GM18519 (cell line): Measurements from ENCODE around the gene C3orf85.

Experiments
- ATAC-seq: cut with Tn5 transposase; IDR thresholded peaks from one replicate; pipeline ENCODE4 v1.9.1; 2021; ENCODE audit warnings: mild to moderate bottlenecking, moderate library complexity; ENCODE audit not compliant: unreplicated experiment, low FRiP score

C3orf85 gene

DNA sequence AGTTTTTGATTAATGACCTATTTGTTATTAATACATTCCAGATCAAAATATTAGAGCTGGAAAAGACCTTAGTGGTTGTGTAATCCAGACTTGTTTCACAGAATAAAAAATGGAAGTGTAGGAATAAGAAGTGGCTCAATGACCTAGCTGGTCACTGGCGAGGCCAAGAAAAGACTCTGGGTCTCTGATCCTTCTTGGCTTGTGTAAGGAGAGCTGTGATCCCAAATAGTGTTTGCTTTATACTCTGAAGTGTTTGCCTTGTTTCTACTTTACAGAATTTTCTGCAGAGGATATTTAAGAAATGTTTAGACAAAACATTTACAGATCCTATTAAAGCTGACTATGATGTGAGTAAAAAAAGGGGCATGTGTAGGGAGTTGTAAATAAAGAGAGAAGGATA, 7.1 kb downstream of the C3orf85 start:
- ATAC-seq = no peak

DNA sequence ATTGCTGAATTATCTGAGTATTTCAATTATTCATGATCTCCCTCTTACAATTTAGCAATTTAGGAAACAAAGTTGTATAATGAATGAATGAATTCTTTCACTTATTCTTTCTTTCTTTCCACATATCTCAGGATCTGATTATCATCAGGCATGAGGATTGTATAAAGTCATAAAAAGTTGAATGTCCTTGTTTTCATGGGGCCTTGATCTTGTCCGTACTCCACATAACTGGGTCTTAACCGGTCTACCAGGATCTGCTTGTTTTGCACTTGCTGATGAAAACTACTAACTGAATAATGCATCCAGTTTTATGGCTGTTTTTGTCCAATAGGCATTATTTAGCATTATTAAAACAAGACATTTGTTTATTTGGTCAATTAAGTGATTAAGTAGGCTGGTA, 12.6 kb downstream of the C3orf85 start:
- ATAC-seq = no peak

DNA sequence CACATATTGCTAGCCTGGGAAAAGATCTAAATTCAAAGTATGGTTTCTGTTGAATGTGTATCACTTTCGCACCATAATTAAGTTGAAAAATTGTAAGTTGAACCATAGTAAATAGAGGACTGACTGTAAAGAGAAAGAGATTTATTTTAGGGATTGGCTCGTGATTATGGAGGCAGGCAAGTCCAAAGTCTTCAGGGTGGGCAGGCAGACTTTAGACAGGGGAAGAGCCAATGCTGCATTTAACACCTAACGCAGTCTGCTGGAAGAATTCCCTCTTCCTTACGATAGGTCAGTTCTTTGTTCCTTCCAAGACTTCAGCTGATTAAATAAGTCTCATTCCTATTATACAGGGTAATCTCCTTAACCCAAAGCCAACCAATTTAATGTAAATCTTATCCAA, 15.8 kb downstream of the C3orf85 start:
- no peak for ATAC-seq

DNA sequence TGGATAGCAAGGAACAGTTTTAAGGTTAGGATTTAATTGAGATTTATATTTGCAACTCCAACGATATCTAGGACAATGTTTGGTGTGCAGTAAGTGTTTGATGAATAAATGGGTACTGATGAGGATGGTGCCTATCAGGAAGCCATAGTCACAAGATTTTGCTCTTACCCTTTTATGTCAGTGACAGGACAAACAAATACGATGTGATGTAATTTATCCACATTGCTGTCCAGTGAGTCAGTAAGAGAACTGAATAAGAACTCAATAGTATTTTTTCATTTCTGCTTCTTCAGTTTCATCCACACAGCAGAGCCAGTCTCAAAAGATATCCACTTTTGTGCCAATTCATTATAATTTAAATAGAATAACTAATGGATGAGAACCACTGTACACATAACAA, 18.5 kb downstream of the C3orf85 start:
- ATAC-seq = no peak

DNA sequence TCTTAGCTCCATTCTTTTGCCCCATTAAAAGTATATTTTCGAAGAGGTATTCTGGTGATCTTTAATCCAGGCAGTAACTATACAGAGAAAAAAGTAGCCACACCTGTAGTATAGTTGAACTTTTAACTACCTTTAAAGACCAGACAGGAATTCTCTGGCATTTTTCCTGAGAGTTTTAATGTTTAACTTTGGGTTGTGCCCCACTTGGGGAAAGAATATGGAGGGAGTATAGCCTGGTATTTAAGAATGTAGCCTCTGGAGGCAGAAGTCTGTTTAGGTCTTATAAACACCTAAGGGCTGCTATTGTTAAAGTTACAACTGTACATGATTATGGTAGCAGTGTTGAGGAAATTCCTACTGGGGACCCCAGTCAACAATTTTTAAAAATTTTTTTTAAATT, 19.3 kb downstream of the C3orf85 start:
- no peak for ATAC-seq

DNA sequence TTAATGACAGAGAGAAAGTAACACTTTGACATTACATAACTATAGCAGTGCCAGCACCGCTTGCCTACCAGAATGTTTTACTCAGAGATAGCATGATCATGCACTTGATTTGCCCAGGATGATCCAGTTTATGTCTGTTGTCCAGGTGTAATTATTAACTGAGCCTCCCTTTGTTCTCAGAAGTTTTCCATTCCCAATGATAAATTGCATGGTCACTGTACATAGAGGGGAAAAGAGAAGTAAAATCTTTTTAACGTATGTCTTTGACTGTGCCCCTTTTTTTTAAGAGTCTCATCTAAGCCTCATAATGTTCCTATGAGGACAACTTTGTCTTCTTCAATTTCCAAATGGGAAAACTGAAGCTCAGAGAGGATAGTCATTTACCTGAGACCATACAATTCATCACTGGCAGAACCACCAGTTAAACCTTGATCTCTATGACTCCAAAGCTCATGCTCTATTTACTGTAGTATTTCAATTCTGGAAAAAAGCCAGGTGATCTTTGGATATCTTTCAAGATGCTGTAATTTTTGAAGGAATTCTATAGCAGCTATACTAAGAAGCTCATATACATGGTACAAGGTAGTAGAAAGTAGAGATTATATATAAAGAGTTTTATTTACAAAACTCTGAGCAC, 25.1 kb downstream of the C3orf85 start:
- ATAC-seq = no peak

DNA sequence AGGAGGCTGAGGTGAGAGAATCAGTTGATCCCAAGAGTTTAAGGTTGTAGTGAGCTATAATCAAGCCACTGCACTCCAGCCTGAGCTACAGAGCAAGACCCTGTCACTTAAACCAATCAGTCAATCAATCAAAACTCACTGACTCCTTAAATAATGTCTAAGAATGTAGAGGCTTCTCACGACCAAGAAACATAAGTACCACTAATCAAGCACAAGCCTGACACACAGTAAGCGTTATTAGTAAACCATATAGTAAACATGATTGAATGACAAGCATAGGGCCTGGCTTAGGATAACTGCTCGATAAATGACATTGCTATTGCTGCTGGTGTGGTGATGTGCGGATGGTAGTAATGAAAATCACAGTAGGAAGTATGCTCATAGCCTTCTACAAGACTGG, 29.4 kb downstream of the C3orf85 start:
- no peak for ATAC-seq

DNA sequence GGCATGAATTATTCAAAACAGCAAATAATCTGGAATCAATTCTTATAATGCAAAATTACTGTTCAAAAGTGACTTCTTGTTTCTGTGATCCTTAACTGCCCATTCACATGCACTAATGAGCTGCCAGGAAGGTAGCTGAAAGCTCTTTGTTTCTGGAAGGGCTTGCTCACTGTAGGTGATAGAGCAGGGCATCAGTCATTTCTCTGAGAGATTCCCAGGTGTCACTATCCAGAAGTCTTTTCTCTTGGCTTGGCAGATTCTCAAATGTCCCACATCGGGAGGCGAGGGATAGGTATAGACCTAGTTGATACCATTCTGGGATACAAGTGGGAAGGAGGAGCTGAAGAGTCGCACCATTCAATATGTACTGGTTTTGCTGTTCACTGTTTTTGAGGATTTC, 35.0 kb downstream of the C3orf85 start:
- ATAC-seq = no peak

DNA sequence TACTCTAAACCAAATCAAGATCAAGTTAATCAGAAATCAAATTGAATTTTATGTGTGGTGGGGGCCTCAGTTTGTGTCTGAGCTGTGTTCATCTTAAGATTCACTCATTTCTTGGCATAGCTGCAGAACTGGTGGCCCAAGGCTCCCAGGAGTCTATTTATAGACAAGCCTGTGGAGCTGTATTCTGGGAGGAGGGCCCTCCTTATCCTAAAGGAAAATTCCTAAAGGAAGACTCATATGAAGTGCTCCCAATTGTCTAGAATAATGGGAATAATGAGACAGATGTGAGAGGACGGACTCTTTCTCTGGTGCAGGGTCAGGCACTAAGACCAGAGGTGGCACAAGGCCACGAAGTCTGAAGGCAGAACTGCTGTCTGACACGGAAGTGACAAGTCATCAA, 38.9 kb downstream of the C3orf85 start:
- ATAC-seq = no peak

DNA sequence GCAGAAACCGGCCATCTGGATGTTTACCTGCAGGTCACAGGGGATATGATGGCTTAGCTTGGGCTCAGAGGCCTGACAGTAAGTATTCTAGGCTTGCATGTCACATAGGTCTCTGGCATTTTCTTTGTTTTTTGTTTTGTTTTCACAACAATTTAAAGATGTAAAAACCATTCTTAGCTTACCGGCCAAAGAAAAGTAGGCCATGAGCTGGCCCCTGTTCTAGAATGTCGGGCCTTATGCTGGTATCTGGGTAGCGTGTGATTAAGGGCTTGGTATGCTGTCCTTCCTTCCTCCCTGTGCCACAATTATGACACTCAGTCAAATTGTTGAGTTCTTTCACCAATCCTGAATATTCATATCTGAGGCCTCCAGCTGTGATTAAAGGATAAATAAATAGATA, 40.2 kb downstream of the C3orf85 start:
- ATAC-seq = no peak

DNA sequence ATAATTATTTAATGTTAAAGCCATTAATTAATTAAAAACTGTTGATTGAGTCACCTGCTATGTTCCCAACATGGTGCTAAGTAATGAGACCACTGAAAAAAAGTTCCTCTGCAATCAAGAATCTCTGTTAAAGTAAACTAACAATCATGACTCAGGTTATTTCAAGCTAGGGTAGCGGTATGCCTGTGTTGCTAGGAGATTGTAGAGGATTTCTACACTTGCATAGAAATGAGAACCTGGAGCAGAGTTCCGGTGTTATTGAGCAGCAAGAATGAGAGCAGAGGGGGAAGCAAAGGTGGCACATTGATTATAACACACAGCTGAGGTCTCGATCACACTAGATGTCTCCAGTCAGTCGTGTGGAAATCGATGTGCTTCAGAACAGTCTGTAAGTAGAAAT, 41.4 kb downstream of the C3orf85 start:
- ATAC-seq = no peak

DNA sequence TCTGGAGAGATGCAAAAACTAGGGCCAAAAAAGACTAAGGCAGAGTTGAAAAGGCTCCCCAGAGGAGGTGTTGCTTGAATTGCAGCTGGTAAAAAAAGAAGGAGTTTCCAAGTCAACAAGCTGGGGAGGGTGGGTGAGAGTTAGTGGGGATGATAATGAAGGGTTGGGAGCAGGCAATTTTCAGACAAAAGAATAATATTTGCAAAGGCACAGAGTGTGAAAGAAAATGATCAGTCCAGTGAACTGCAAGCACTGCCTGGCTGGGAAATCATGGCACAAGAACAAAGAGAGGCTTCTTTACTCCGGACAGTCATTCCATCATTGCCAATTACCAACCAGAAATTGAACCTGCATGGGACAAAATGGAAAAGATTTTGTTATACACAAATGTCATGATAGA, 42.2 kb downstream of the C3orf85 start:
- ATAC-seq = no peak

DNA sequence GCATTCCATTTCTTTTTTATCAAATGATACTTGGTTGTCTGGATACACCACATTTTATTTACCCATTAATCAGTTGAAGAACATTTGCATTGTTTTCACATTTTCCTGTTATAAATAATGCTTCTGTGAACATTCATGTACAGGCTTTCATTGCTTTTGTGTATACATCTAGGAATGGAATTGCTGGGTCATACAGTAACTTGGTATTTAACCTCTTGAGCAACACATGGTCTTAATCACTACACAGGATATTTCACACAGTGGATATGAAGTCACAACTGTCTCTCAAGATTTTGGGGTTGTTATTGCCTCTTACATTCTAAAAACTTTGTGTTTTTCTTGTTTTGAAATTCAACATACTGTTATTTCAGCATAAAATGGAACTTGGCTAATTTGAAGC, 48.2 kb downstream of the C3orf85 start:
- no peak for ATAC-seq

DNA sequence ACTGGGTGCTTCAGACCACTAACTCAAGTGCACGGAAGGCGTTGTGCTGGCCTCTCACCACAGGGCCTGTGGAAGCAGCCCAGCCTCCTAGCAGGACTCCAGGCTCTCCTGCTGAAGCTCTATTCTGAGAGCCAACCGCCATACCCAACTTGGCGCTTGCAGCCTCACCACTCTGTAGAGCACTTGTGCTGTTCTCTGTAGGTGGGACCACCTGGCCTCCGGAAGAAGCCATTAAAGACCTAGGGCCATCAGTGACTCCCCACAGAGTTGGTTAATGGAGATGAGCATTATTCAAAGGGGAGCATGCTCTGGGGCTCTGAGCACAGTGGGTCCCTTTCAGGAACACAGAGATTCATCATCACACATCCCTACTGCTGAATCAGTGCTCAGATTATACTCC, 50.9 kb downstream of the C3orf85 start:
- ATAC-seq = no peak

DNA sequence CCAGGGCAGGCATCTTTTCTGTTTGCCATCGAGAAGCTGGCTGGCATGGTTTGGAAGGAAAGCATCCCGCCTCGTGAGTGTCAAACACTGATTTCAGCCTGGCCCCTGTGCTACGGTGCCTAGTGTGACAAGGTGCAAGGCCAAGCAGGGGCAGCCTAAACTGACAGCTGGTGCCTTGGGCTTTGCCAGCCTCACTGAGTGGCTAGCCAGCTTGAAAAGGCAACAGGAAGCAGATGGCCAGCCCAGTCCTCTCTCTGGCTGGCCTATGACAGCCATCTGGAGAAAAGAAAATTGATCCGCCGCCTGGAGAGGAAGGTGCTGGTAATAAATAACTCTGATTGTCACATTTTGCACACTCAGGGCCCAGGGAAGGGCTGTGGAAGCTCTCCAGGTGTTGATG, 52.2 kb downstream of the C3orf85 start:
- no peak for ATAC-seq

DNA sequence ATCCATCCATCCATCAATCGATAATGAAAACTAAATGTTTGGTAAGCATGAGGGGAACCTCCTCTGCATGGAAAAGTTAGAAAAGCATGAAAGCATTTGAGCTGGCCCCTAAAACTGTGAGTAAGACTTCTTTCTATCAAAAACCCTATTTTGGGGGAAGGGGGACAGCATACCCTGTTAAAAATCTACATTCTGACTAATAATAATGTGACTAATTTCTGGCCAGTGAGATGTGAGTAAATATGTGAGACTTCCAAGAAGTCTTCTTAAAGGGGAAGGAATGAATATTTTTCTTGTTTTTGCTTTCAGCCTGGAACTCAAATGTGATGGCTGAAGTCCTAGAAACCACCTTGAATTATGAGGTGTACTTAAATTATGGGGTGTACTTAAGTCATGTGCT, 54.9 kb downstream of the C3orf85 start:
- no peak for ATAC-seq

DNA sequence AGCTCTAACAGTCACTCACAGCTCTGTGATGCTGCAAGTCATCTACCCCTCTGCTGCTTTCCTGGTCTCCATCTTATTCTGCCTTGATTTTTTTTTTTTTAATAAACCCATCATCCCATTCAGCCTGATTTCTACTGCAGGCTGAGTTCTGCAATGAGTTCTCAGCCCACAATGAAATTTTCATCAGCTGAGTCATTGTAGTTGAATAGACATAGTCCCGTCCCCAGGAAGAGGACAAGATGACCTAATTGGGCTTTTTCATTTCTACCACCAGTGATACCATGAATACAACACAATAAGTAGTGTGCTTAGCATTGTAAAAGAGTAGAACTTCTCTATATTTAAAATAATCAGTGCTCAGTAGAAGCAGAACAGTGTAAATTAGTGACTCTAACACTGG, 59.3 kb downstream of the C3orf85 start:
- ATAC-seq = no peak
